ENCODE data around the gene CYP1A1. TPM values are rescaled to one million over a fixed set of nuclear protein-coding genes. Genes with fewer than 3 reads are reported as not detected.

Gene CYP1A1
- 1.6 TPM for polyA plus RNA-seq (2012; ENCODE audit: missing spikeins)

- FAIRE-seq, result no peak
Measured at GRCh38 chr15:74725225-74725774, at the start of gene CYP1A1. TSS of gene CYP1A1 (minus strand) at chr15:74725528. CDS start at chr15:74723097, 2,431 bp downstream.

GRCh38 chr15:74773731-74774252, 48.5 kb upstream of the CYP1A1 start:
- TF ChIP-seq POLR2AphosphoS5 (IDR thresholded peaks at IDR 0.05; ENCODE audit: low read depth, low read length) (no peak), TAF1 (IDR thresholded peaks at IDR 0.05; ENCODE audit: borderline replicate concordance, low read depth, low read length) (no peak), POLR2A (IDR thresholded peaks at IDR 0.05; ENCODE audit: low read depth, low read length) (no peak)
- DNase-seq (ENCODE audit: insufficient read length), result no peak
- peak; percentile 5 for FAIRE-seq

More at GRCh38 chr15:74725225-74725774, at the start of gene CYP1A1:
- no peak for DNase-seq (ENCODE audit: insufficient read length)
- TF ChIP-seq POLR2A (IDR thresholded peaks at IDR 0.05; ENCODE audit: low read depth, low read length) (no peak), POLR2AphosphoS5 (IDR thresholded peaks at IDR 0.05; ENCODE audit: low read depth, low read length) (no peak), TAF1 (IDR thresholded peaks at IDR 0.05; ENCODE audit: borderline replicate concordance, low read depth, low read length) (no peak)

DNA sequence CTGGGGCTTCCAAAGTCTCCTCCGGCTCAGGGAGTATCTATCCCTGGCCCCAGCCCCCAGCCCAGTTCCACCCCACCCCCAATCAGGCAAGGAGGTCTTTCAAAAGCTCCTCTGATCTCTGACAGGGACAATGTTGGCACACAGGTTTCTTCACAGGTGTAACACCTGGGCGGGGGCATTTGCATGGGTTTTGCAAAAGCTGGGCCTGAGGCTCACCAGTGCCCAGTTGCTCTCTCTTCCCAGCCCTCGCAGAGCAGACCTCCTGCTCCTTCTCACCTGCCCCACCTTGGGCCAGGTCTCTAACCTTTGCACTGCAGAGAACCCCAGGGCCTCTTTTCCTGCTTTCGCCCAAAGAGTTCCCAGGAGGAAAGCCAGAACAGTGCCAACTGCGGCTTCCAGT, 48.0 kb upstream of the CYP1A1 start:
- no peak for FAIRE-seq
- DNase-seq (ENCODE audit: insufficient read length), result no peak
- no peak for TF ChIP-seq POLR2A (IDR thresholded peaks at IDR 0.05; ENCODE audit: low read depth, low read length)
- no peak for TF ChIP-seq POLR2AphosphoS5 (IDR thresholded peaks at IDR 0.05; ENCODE audit: low read depth, low read length)

- FAIRE-seq (no peak), DNase-seq (ENCODE audit: insufficient read length) (no peak)
- TF ChIP-seq POLR2AphosphoS5 (IDR thresholded peaks at IDR 0.05; ENCODE audit: low read depth, low read length), result no peak
- TF ChIP-seq POLR2A (IDR thresholded peaks at IDR 0.05; ENCODE audit: low read depth, low read length), result no peak
- no peak for TF ChIP-seq TAF1 (IDR thresholded peaks at IDR 0.05; ENCODE audit: borderline replicate concordance, low read depth, low read length)
Measured at GRCh38 chr15:74770211-74770903, 45.0 kb upstream of the CYP1A1 start.

DNA sequence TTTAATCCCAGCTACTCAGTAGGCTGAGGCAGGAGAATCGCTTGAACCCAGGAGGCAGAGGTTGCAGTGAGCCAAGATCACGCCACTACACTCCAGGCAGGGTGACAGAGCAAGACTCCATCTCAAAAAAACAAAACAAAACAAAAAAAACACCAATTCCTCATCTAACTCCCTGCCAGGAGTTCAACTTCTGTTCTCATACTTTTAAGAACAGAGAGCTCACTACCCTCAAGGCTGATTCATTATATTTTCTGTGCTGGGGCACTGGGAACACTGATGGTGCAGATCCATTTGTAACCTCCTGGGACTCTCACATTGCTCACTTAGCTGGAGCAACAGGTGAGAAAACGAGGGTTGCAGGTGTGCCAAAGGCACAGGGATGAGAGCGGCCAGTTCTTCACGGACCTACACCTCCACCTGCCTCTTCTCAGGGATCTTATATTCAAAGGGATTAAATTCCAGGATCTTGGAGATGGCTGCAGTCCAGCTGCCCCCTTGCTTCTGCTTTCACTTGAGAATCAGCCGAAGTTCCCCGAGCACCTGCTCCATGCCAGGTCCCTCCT, 44.2 kb upstream of the CYP1A1 start:
- TF ChIP-seq POLR2AphosphoS5 (IDR thresholded peaks at IDR 0.05; ENCODE audit: low read depth, low read length), result no peak
- TF ChIP-seq POLR2A (IDR thresholded peaks at IDR 0.05; ENCODE audit: low read depth, low read length), result no peak
- TF ChIP-seq TAF1 (IDR thresholded peaks at IDR 0.05; ENCODE audit: borderline replicate concordance, low read depth, low read length), result no peak
- DNase-seq (ENCODE audit: insufficient read length) (no peak), FAIRE-seq (no peak)

DNA sequence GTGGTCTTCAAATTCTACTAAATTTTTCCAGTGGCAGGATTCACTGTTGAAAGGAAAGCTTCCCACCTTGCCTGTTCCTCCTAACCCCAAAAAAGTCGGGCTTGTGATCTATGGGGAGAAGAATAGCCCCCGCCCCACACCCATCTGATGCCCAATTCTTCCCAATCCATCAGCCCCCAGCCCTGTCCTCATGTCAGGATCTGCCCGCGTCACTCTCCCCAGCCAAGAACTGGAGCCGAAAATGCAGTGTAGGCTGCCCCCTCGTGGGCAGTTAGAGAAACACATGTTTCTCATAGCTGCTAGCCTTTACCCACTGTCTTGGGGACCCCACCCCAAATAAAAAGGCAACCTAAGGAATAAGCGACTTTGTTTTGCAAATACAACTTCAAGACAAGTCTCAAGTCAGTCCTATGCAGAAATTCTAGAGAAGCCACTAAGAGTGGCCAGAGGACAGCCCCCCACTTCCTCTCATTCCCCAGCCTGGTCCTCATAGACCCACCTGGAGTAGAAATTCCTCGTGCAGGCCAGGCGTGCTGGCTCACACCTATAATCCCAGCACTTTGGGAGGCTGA, 43.5 kb upstream of the CYP1A1 start:
- TF ChIP-seq POLR2A (IDR thresholded peaks at IDR 0.05; ENCODE audit: low read depth, low read length), result no peak
- TF ChIP-seq POLR2AphosphoS5 (IDR thresholded peaks at IDR 0.05; ENCODE audit: low read depth, low read length), result no peak
- no peak for TF ChIP-seq TAF1 (IDR thresholded peaks at IDR 0.05; ENCODE audit: borderline replicate concordance, low read depth, low read length)
- DNase-seq (ENCODE audit: insufficient read length) (no peak), FAIRE-seq (peak; percentile 97)

GRCh38 chr15:74768099-74768770, 42.9 kb upstream of the CYP1A1 start:
- FAIRE-seq (no peak), DNase-seq (ENCODE audit: insufficient read length) (no peak)

DNA sequence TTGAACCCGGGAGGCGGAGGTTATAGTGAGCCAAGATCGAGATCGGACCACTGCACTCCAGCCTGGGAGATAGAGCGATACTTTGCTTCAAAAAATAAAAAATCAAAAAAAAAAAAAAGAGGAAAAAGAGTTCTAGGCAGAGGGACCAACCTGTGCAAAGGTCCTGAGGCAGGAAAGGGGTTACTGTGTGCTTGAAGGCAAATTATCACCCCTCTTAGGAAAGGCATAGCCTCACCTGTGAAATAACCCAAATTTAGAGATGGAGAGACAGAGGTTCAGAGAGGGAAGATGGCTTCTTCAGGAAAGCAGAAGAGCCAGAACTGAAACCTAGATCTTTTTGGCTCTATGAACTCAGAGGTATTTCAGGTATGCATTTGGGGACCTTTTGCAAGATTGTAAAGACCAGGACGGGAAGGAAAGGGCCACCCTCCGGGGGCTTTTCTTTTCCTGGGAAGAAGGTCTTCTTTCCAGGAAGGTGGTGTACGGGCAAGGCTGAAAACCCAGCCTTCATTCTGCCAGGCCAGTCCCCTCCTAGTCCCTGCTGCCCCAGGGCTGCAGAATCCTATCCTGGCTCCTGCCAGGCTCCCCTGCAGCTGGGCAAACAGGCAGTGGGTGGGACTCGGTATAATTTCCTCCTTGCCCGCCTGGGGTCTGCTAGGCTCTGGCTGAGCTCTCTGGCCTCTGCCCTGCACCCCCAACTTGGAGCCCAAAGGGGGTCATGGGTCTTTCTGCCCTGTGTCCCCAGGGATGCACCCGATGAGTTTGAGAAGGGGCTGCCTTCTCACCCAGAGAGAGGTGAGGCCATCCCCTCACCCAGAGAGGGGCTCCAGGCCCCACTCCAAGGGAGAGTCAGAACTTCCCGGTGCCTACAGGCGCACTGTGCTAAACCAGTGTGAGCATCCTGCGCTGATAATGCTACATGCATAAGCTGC, 42.1 kb upstream of the CYP1A1 start:
- FAIRE-seq (no peak), DNase-seq (ENCODE audit: insufficient read length) (no peak)
- TF ChIP-seq POLR2AphosphoS5 (IDR thresholded peaks at IDR 0.05; ENCODE audit: low read depth, low read length) (no peak), POLR2A (IDR thresholded peaks at IDR 0.05; ENCODE audit: low read depth, low read length) (no peak), TAF1 (IDR thresholded peaks at IDR 0.05; ENCODE audit: borderline replicate concordance, low read depth, low read length) (no peak)

More at GRCh38 chr15:74768099-74768770, 42.9 kb upstream of the CYP1A1 start:
- no peak for TF ChIP-seq POLR2AphosphoS5 (IDR thresholded peaks at IDR 0.05; ENCODE audit: low read depth, low read length)
- no peak for TF ChIP-seq TAF1 (IDR thresholded peaks at IDR 0.05; ENCODE audit: borderline replicate concordance, low read depth, low read length)
- TF ChIP-seq POLR2A (IDR thresholded peaks at IDR 0.05; ENCODE audit: low read depth, low read length), result no peak

GRCh38 chr15:74763416-74763815, 38.1 kb upstream of the CYP1A1 start:
- FAIRE-seq, result no peak
- DNase-seq (ENCODE audit: insufficient read length), result no peak
- TF ChIP-seq POLR2AphosphoS5 (IDR thresholded peaks at IDR 0.05; ENCODE audit: low read depth, low read length) (no peak), TAF1 (IDR thresholded peaks at IDR 0.05; ENCODE audit: borderline replicate concordance, low read depth, low read length) (no peak), POLR2A (IDR thresholded peaks at IDR 0.05; ENCODE audit: low read depth, low read length) (no peak)

DNA sequence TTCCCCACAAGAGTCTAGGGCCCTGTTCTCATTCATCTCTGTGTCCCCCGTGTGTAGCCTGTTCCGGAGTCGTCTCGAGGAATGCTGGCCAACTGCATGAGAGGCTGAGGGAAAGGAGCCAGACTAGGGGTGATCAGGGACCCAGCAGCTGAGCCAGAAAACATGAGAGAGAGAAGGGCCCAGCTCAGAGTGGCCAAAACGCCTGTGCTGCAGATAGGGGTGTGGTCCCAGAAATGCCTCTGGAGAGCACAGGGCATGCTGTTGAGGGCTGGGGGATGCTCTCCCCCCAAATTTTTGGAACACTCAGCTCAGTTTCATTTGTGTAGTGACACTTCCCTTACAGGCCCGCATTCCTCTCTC, 37.4 kb upstream of the CYP1A1 start:
- no peak for TF ChIP-seq POLR2AphosphoS5 (IDR thresholded peaks at IDR 0.05; ENCODE audit: low read depth, low read length)
- no peak for TF ChIP-seq POLR2A (IDR thresholded peaks at IDR 0.05; ENCODE audit: low read depth, low read length)
- no peak for TF ChIP-seq TAF1 (IDR thresholded peaks at IDR 0.05; ENCODE audit: borderline replicate concordance, low read depth, low read length)
- no peak for DNase-seq (ENCODE audit: insufficient read length)
- no peak for FAIRE-seq

Measured in GM12892 (cell line).